BLaER1 (cell line): ENCODE data around the gene TUT4.

Experiments
- H3K27ac ChIP-seq: shearing (Covaris generic); formaldehyde crosslinking; 2 replicates; pipeline ENCODE4 v1.8.1; 2022
- H3K27me3 ChIP-seq: shearing (Covaris generic); formaldehyde crosslinking; 2 replicates; pipeline ENCODE4 v1.8.1; 2022
- H3K36me3 ChIP-seq: shearing (Covaris generic); formaldehyde crosslinking; 2 replicates; pipeline ENCODE4 v1.8.1; 2022
- H3K4me1 ChIP-seq: shearing (Covaris generic); formaldehyde crosslinking; 2 replicates; pipeline ENCODE4 v1.8.1; 2022
- H3K4me2 ChIP-seq: shearing (Covaris generic); formaldehyde crosslinking; 2 replicates; pipeline ENCODE4 v1.8.1; 2022
- H3K4me3 ChIP-seq: shearing (Covaris generic); formaldehyde crosslinking; 2 replicates; pipeline ENCODE4 v1.8.1; 2022
- H3K9ac ChIP-seq: shearing (Covaris generic); formaldehyde crosslinking; 2 replicates; pipeline ENCODE4 v1.8.1; 2022
- H3K9me3 ChIP-seq: shearing (Covaris generic); formaldehyde crosslinking; 2 replicates; pipeline ENCODE4 v1.8.1; 2022
- H4K20me1 ChIP-seq: shearing (Covaris generic); formaldehyde crosslinking; 2 replicates; pipeline ENCODE4 v1.8.1; 2022
- Cebpa-rat ChIP-seq: shearing (Covaris generic); IDR thresholded peaks from 2 replicates; pipeline ENCODE4 v1.8.1; 2022

The TUT4 gene

DNA sequence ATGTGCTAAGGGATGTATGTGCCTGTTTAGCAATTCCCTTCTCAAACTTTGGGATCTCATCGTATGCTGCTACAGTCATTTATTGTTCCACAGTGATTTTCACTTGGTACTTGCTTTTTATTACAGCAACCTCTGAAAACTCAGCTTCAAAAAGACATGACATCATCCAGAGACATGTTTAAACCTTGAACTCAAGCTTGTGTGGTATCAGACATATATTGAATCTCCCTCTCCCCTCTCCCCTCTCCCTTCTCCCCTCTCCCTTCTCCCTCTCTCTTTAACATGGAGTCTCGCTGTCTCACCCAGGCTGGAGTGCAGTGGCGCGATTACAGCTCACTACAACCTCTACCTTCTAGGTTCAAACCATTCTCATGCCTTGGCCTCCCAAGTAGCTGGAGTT is 19.5 kb upstream of the TUT4 start:
- Histone ChIP-seq H3K9me3 (peaks cover 8% of the 10 kb centered on the region), H3K4me1 (peaks cover 30% of the 10 kb centered on the region), H3K27me3 (no peaks in the 10 kb centered on the region), H3K9ac (no peak overlapping the region), H4K20me1 (no peaks in the 10 kb centered on the region), H3K36me3 (no peaks in the 10 kb centered on the region), H3K4me2 (no peak overlapping the region), H3K27ac (no peak overlapping the region), H3K4me3 (no peak overlapping the region)
- TF ChIP-seq Cebpa-rat: no peak

DNA sequence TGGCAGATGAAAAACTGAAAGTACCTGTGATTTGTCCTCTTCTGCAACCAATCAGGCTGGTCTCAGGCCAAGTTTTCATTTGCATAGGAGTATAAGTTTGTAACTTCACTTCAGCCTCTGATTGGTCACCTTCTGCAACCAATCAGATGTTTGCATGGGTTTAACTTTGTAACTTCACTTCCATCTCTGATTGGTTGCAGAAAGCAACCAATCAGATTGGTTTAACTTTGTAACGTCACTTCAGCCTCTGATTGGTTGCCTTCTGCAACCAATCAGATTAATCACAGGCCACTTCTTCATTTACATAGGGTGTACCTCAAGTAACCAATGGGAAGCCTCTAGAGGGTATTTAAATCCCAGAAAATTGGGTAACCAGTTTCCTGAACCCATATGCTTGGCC is 18.9 kb upstream of the TUT4 start:
- no peak overlapping the region for H3K27ac ChIP-seq
- no peak overlapping the region for H3K4me3 ChIP-seq
- no peaks in the 10 kb centered on the region for H3K27me3 ChIP-seq
- no peak overlapping the region for H3K9ac ChIP-seq
- no peaks in the 10 kb centered on the region for H4K20me1 ChIP-seq
- no peak for TF ChIP-seq Cebpa-rat
- H3K4me2 ChIP-seq: no peak overlapping the region
- peaks cover 8% of the 10 kb centered on the region for H3K9me3 ChIP-seq
- no peaks in the 10 kb centered on the region for H3K36me3 ChIP-seq
- peaks cover 30% of the 10 kb centered on the region for H3K4me1 ChIP-seq

DNA sequence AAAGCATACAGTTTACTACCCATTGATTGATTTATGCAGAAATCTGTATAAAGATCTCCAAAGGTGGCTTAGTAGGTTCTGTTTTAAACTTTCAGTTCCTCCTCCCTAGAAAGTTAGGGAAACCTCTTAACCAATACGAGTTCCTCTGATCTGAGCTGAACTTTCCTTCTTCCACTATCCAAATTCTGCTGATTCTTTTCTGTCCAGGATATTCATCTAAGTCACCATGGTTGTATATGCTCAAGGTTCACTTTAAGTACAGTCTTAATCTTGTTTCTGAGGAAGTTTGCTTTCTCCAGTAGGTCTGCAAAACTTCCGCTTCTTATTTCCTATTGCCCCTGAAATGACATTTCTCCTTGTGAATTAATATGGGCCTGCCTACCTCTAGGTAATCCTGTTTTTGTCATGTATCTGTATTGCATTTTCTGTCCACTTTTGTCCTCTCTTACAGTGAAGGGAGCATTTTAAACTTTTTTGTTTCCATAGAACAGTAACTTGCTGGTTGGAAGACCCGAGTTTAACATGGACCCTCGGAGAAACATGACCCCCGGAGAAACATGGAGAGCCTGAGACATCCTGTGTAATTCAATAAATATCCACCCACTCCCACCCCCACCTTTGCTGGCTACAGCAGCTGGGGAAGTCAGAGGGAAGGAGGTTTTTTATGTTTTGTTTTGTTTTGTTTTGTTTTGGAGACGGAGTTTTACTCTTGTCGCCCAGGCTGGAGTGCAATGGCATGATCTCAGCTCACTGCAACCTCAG is 16.7 kb upstream of the TUT4 start:
- no peaks in the 10 kb centered on the region for H3K27me3 ChIP-seq
- H3K27ac ChIP-seq: peak overlapping the region; percentile 28; the same call in 1 of the 2 replicates
- H3K4me1 ChIP-seq: peaks cover 30% of the 10 kb centered on the region
- H3K9ac ChIP-seq: peak overlapping the region; percentile 11; the same call in 1 of the 2 replicates
- no peaks in the 10 kb centered on the region for H4K20me1 ChIP-seq
- no peak overlapping the region for H3K4me3 ChIP-seq
- H3K4me2 ChIP-seq: peak overlapping the region; percentile 54
- TF ChIP-seq Cebpa-rat: no peak
- H3K9me3 ChIP-seq: peaks cover 8% of the 10 kb centered on the region
- no peaks in the 10 kb centered on the region for H3K36me3 ChIP-seq

DNA sequence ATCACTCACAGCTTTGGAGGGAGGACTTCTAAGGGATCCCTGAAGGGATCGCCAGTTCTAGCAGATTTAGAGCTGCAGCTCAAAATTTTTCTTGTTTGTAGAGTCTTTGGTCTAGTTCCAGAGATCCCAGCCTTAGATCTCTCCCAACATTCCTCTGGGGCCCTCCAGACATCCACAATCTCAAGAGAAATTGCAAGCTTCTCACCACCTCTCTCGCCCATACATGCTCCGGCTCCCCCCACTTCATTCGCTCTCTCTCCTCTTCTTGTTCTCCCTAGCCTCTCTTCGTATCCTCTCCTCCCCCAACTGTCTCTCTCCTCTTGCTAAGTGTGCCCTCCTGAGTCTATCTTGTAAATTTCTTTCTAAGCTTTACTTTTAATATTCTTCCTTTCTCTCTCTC is 15.1 kb upstream of the TUT4 start:
- Histone ChIP-seq H3K9ac (no peak overlapping the region), H3K27me3 (no peaks in the 10 kb centered on the region), H3K27ac (peak overlapping the region; percentile 5; the same call in 1 of the 2 replicates), H3K4me1 (peaks cover 30% of the 10 kb centered on the region), H3K4me2 (peak overlapping the region; percentile 54), H3K4me3 (no peak overlapping the region), H3K9me3 (peaks cover 8% of the 10 kb centered on the region), H4K20me1 (no peaks in the 10 kb centered on the region), H3K36me3 (no peaks in the 10 kb centered on the region)
- no peak for TF ChIP-seq Cebpa-rat

DNA sequence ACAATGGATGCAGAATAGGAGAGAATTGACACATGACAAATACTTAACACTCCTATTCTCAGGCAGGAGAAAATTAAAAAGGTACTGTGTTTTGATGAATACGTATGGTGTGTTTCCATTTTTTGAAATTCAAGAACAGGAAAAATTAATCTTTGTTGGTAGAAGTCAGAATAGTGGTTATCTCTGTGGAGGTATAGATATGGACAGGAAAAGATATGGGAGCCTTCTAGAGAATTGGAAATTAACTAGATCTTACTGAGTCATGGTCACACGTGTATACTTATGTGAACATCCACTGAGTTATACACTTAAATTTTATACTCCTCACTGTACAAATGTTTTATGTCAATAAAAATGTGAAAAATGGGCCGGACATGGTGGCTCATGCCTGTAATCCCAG is 9.9 kb upstream of the TUT4 start:
- H3K36me3 ChIP-seq: no peaks in the 10 kb centered on the region
- TF ChIP-seq Cebpa-rat: no peak
- peaks cover 4% of the 10 kb centered on the region for H3K4me1 ChIP-seq
- H3K27ac ChIP-seq: no peak overlapping the region
- peaks cover 8% of the 10 kb centered on the region for H3K9me3 ChIP-seq
- H3K4me3 ChIP-seq: no peak overlapping the region
- H3K4me2 ChIP-seq: no peak overlapping the region
- H3K27me3 ChIP-seq: no peaks in the 10 kb centered on the region
- no peak overlapping the region for H3K9ac ChIP-seq
- no peaks in the 10 kb centered on the region for H4K20me1 ChIP-seq

DNA sequence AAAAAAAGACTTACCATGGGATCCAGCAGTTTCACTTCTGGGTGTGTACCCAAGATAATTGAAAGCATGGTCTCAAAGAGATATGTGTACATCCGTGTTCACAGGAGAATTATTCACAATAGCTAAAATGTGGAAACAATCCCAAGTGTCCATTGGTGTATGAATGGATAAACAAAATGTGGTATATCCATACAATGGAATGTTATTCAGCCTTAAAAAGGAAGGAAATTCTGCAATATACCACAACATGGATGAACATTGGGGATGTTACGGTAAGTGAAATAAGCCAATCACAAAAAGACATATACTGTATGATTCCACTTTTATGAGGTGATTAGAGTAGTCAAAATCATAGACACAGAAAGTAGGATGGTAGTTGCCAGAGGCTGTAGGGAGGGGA is 7.0 kb upstream of the TUT4 start:
- Histone ChIP-seq H3K9ac (no peak overlapping the region), H3K27me3 (no peaks in the 10 kb centered on the region), H3K27ac (no peak overlapping the region), H3K4me1 (peaks cover 7% of the 10 kb centered on the region), H3K4me2 (no peak overlapping the region), H4K20me1 (no peaks in the 10 kb centered on the region), H3K9me3 (peaks cover 8% of the 10 kb centered on the region), H3K4me3 (no peak overlapping the region), H3K36me3 (no peaks in the 10 kb centered on the region)
- no peak for TF ChIP-seq Cebpa-rat

DNA sequence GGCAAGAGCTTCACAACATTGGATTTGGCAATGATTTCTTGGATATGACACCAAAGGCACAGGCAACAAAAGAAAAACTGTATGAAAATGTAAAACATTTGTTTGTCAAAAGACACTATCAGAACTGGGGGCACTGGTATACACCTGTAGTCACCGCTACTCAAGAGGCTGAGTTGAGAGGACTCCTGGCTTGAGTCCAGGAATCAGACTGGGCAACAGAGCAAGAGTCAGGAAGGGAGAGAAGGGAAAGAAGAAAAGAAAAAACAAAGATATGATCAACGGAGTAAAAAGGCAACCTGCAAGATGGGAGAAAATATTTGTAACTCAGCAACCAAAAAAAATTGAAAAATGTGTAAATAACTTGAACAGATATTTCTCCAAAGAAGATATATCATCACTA is 6.0 kb upstream of the TUT4 start:
- peaks cover 16% of the 10 kb centered on the region for H3K4me1 ChIP-seq
- H3K4me2 ChIP-seq: no peak overlapping the region
- H3K9me3 ChIP-seq: peaks cover 8% of the 10 kb centered on the region
- TF ChIP-seq Cebpa-rat: no peak
- H3K27me3 ChIP-seq: no peaks in the 10 kb centered on the region
- H4K20me1 ChIP-seq: no peaks in the 10 kb centered on the region
- H3K27ac ChIP-seq: no peak overlapping the region
- H3K9ac ChIP-seq: no peak overlapping the region
- H3K36me3 ChIP-seq: no peaks in the 10 kb centered on the region
- H3K4me3 ChIP-seq: no peak overlapping the region

DNA sequence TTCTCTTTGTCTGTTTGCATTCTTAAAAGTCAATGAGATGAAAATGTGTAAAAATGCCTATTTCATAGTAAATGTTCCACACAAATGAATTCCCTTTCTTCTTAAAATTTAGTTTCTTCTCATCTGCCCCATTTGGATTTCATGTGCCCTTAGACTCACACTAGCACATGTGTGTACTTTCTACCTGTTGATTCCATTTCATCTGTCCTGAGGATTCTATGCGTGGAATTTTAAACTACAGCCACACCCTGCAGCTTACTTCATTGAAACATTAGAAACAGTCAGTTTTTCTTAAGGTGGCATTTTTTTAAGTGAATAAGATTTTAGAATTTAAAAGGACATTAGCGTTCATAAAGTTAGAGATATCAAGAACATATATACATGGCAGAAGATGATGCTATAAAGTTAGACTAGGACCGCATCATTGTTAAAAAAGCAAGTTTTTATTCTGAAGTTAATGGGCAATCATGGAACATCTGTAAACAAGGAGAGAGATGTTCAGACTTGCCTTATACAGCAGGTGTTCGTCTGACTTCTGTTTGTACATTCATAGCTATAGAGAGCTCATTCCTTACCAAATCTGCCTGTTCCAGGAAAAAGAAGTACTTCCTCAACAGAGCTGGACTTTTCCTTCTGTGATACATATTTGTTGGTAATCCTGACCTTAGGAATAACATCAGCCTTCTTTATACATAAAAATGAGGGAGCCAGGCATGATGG is 3.9 kb upstream of the TUT4 start:
- Histone ChIP-seq H3K9me3 (peaks cover 8% of the 10 kb centered on the region), H3K4me2 (no peak overlapping the region), H4K20me1 (peaks cover 9% of the 10 kb centered on the region), H3K36me3 (no peaks in the 10 kb centered on the region), H3K9ac (no peak overlapping the region), H3K4me1 (peaks cover 16% of the 10 kb centered on the region), H3K4me3 (no peak overlapping the region), H3K27ac (no peak overlapping the region), H3K27me3 (no peaks in the 10 kb centered on the region)
- no peak for TF ChIP-seq Cebpa-rat

DNA sequence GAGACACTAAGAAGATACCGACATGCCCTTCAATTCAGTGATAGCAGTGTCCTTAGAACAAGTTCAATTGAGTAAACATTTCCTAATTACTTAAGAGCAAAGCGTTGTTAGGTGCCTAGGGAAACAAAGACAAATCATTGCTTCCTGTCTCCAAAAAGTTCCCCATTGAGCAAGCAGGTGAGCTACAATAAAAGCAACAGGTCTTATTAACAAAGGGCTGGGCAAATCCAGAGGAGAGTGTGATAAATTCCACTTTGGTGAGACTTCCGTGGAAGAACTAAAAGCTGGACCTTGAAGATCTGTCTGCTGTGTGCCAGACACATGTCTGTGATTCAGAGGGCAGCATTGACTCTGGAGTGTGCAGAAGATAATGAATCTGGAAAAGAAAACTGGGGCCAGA is 1.9 kb upstream of the TUT4 start:
- H3K4me2 ChIP-seq: peak overlapping the region; percentile 94
- peak overlapping the region; percentile 94 for H3K4me3 ChIP-seq
- H3K9me3 ChIP-seq: peaks cover 2% of the 10 kb centered on the region
- no peaks in the 10 kb centered on the region for H3K36me3 ChIP-seq
- peaks cover 33% of the 10 kb centered on the region for H3K4me1 ChIP-seq
- H3K27ac ChIP-seq: peak overlapping the region; percentile 98
- no peak for TF ChIP-seq Cebpa-rat
- no peaks in the 10 kb centered on the region for H3K27me3 ChIP-seq
- peak overlapping the region; percentile 98 for H3K9ac ChIP-seq
- peaks cover 29% of the 10 kb centered on the region for H4K20me1 ChIP-seq

DNA sequence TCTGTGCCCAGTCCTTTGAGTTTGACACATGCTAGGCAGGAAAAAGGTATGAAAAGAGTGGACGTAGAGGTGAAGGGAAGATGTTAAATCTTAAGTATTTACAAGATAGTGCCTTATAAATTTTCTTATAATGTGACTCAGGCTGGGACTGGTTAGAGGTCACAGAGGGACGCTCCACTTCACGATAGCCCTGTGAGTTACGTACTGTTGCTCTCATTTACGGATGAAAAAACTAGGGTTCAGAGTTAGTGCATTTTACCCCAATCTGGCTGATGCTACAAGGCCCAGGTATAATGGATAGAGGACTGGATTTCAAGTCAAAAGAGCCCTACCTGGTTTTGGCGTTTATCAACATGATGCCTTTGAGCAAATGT is 1.4 kb upstream of the TUT4 start:
- H4K20me1 ChIP-seq: peaks cover 34% of the 10 kb centered on the region
- peak overlapping the region; percentile 98 for H3K9ac ChIP-seq
- TF ChIP-seq Cebpa-rat: no peak
- peak overlapping the region; percentile 94 for H3K4me3 ChIP-seq
- H3K9me3 ChIP-seq: no peaks in the 10 kb centered on the region
- H3K4me2 ChIP-seq: peak overlapping the region; percentile 94
- H3K4me1 ChIP-seq: peaks cover 33% of the 10 kb centered on the region
- H3K36me3 ChIP-seq: peaks cover 4% of the 10 kb centered on the region; the same call in 1 of the 2 replicates
- peak overlapping the region; percentile 98 for H3K27ac ChIP-seq
- H3K27me3 ChIP-seq: no peaks in the 10 kb centered on the region
